Measurements from ENCODE around the gene LGALS9C.
"Not testable (repeated sequence)": the region's sequence is repeated elsewhere in the genome, so short reads cannot be mapped to it uniquely, and the experiment has no call there.

Gene LGALS9C

DNA sequence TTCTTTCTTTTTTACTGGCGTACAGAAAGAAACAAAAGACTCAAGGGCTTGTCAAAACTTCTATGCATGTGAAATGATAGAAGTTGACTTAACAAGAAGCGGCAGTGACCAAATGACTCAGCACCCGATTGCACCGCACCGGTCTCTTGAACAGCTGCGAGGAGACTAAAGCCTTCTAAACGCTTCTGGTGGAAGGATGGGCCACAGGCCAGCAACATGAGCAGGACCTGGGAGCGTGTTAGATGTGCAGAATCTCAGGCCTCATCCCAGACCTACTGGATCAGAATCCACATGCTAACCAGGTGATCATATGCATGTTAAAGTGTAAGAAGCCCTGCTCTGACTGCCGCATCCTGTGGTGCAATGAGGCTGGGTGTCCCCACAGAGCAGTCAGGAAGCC is 31.1 kb downstream of the LGALS9C start:
- H3K4me1 ChIP-seq (ENCODE audit: control extremely low read depth in 1 of 4, control insufficient read depth in 4 of 4, insufficient read depth in 4 of 4, low read length in 3 of 4); H3K4me3 ChIP-seq (ENCODE audit: control insufficient read depth in 1 of 7, extremely low read depth in 1 of 7, insufficient read depth in 4 of 7, low read depth in 2 of 7, low read length in 6 of 7); H3K27ac ChIP-seq (ENCODE audit: insufficient read depth in 1 of 2, low read depth in 1 of 2, low read length in 2 of 2, poor library complexity in 1 of 2, severe bottlenecking in 2 of 2); DNase-seq; CTCF ChIA-PET; H3K27me3 ChIP-seq (replicated peaks in 2 of 5; ENCODE audit: control insufficient read depth in 4 of 5, insufficient read depth in 5 of 5, low read length in 4 of 5); POLR2A ChIA-PET; H3K36me3 ChIP-seq (ENCODE audit: control insufficient read depth in 4 of 4, insufficient read depth in 4 of 4, low read length in 3 of 4); H3K9me3 ChIP-seq (ENCODE audit: control extremely low read depth in 1 of 5, control insufficient read depth in 4 of 5, insufficient read depth in 2 of 5, low read depth in 1 of 5, low read length in 4 of 5): not testable (repeated sequence)
- WGBS (ENCODE audit: insufficient coverage): no CpG with 5 or more reads among the region's 9 CpGs

DNA sequence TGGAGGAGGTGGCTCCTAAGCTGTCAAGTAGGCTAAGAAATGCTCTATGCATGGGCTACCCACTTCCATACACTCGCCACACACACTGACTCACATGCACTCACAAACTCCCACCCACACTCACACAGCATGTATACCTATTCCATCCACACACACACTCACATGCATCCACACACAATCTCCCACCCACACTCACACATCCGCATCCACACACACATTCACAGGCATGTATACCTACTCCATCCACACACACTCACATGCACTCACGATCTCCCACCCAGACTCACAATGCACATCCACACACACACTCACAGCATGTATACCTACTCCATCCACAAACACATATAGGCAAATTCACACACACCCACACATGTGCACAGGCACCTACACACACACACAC is 32.1 kb downstream of the LGALS9C start:
- H3K36me3 ChIP-seq (ENCODE audit: control insufficient read depth in 4 of 4, insufficient read depth in 4 of 4, low read length in 3 of 4); H3K9me3 ChIP-seq (ENCODE audit: control extremely low read depth in 1 of 5, control insufficient read depth in 4 of 5, insufficient read depth in 2 of 5, low read depth in 1 of 5, low read length in 4 of 5); H3K27me3 ChIP-seq (replicated peaks in 2 of 5; ENCODE audit: control insufficient read depth in 4 of 5, insufficient read depth in 5 of 5, low read length in 4 of 5); H3K4me3 ChIP-seq (ENCODE audit: control insufficient read depth in 1 of 7, extremely low read depth in 1 of 7, insufficient read depth in 4 of 7, low read depth in 2 of 7, low read length in 6 of 7); POLR2A ChIA-PET; CTCF ChIA-PET; DNase-seq; H3K4me1 ChIP-seq (ENCODE audit: control extremely low read depth in 1 of 4, control insufficient read depth in 4 of 4, insufficient read depth in 4 of 4, low read length in 3 of 4); H3K27ac ChIP-seq (ENCODE audit: insufficient read depth in 1 of 2, low read depth in 1 of 2, low read length in 2 of 2, poor library complexity in 1 of 2, severe bottlenecking in 2 of 2): not testable (repeated sequence)
- 88% methylated on average over 2 of the region's 3 CpGs for WGBS (ENCODE audit: insufficient coverage)

- H3K36me3 ChIP-seq (ENCODE audit: control insufficient read depth in 4 of 4, insufficient read depth in 4 of 4, low read length in 3 of 4); H3K9me3 ChIP-seq (ENCODE audit: control extremely low read depth in 1 of 5, control insufficient read depth in 4 of 5, insufficient read depth in 2 of 5, low read depth in 1 of 5, low read length in 4 of 5); CTCF ChIA-PET; H3K4me1 ChIP-seq (ENCODE audit: control extremely low read depth in 1 of 4, control insufficient read depth in 4 of 4, insufficient read depth in 4 of 4, low read length in 3 of 4); H3K4me3 ChIP-seq (ENCODE audit: control insufficient read depth in 1 of 7, extremely low read depth in 1 of 7, insufficient read depth in 4 of 7, low read depth in 2 of 7, low read length in 6 of 7); POLR2A ChIA-PET; H3K27ac ChIP-seq (ENCODE audit: insufficient read depth in 1 of 2, low read depth in 1 of 2, low read length in 2 of 2, poor library complexity in 1 of 2, severe bottlenecking in 2 of 2); DNase-seq; H3K27me3 ChIP-seq (replicated peaks in 2 of 5; ENCODE audit: control insufficient read depth in 4 of 5, insufficient read depth in 5 of 5, low read length in 4 of 5): not testable (repeated sequence)
- whole genome bisulfite sequencing (ENCODE audit: insufficient coverage): no CpG with 5 or more reads among the region's 8 CpGs
Observed at GRCh38 chr17:18521100-18521499, 44.5 kb downstream of the LGALS9C start.

- H3K27ac ChIP-seq (ENCODE audit: insufficient read depth in 1 of 2, low read depth in 1 of 2, low read length in 2 of 2, poor library complexity in 1 of 2, severe bottlenecking in 2 of 2); DNase-seq; H3K27me3 ChIP-seq (replicated peaks in 2 of 5; ENCODE audit: control insufficient read depth in 4 of 5, insufficient read depth in 5 of 5, low read length in 4 of 5); H3K9me3 ChIP-seq (ENCODE audit: control extremely low read depth in 1 of 5, control insufficient read depth in 4 of 5, insufficient read depth in 2 of 5, low read depth in 1 of 5, low read length in 4 of 5); H3K36me3 ChIP-seq (ENCODE audit: control insufficient read depth in 4 of 4, insufficient read depth in 4 of 4, low read length in 3 of 4); POLR2A ChIA-PET; CTCF ChIA-PET; H3K4me1 ChIP-seq (ENCODE audit: control extremely low read depth in 1 of 4, control insufficient read depth in 4 of 4, insufficient read depth in 4 of 4, low read length in 3 of 4); H3K4me3 ChIP-seq (ENCODE audit: control insufficient read depth in 1 of 7, extremely low read depth in 1 of 7, insufficient read depth in 4 of 7, low read depth in 2 of 7, low read length in 6 of 7): not testable (repeated sequence)
- 83% methylated on average over 1 of the region's 9 CpGs for WGBS (ENCODE audit: insufficient coverage)
Observed at GRCh38 chr17:18525015-18525414, 48.4 kb downstream of the LGALS9C start.

DNA sequence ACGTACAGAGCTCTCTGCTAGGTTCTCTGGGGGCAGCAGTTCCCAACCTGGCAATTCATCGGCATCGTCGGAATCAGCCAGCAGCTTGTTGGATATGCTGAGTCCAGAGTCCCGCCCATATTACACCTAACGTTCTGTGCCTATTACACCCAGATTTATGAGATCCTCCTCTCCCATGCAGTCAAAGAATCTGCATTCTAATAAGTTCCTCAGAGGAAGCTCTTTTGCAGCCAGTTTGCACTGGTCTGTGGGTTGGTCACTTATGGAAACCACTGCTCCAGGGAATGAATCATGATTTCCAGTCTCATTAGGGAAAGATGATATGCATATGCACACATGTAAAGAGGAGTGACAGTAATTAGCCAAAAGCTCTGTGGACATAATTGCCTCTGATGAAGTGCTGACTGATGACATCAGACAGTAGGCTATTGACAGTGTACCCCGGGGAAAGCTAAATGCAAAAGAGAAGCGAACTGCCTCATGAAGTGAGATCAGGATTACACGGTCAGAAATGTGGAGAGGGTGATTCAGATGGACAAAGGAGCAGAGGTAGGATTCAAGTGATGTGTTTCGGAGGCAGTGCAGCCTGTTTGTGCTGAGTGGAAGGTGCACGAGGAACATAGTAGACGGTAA is 49.7 kb downstream of the LGALS9C start:
- H3K27me3 ChIP-seq (replicated peaks in 2 of 5; ENCODE audit: control insufficient read depth in 4 of 5, insufficient read depth in 5 of 5, low read length in 4 of 5); H3K36me3 ChIP-seq (ENCODE audit: control insufficient read depth in 4 of 4, insufficient read depth in 4 of 4, low read length in 3 of 4); DNase-seq; H3K4me1 ChIP-seq (ENCODE audit: control extremely low read depth in 1 of 4, control insufficient read depth in 4 of 4, insufficient read depth in 4 of 4, low read length in 3 of 4); H3K9me3 ChIP-seq (ENCODE audit: control extremely low read depth in 1 of 5, control insufficient read depth in 4 of 5, insufficient read depth in 2 of 5, low read depth in 1 of 5, low read length in 4 of 5); H3K4me3 ChIP-seq (ENCODE audit: control insufficient read depth in 1 of 7, extremely low read depth in 1 of 7, insufficient read depth in 4 of 7, low read depth in 2 of 7, low read length in 6 of 7); CTCF ChIA-PET; H3K27ac ChIP-seq (ENCODE audit: insufficient read depth in 1 of 2, low read depth in 1 of 2, low read length in 2 of 2, poor library complexity in 1 of 2, severe bottlenecking in 2 of 2); POLR2A ChIA-PET: not testable (repeated sequence)
- 100% methylated on average over 1 of the region's 12 CpGs for WGBS (ENCODE audit: insufficient coverage)

DNA sequence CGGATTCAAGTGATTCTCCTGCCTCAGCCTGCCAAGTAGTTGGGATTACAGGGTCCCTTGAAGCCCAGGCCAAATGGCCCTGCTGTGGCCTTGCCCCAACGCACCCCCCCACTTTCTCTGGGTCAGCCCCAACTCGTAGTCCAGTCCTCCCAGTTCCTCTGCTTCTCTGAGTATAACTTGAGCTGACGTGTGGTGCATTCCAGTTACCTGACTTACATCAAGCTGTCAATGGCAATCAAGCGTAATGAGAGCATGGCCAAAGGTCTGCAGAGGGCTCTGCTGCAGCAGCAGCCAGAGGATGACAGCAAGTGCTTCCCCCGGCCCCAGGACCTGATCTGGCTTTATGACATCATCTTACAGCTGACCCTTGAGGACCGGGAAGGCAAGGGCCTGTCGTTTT is 50.8 kb downstream of the LGALS9C start:
- H3K27ac ChIP-seq (ENCODE audit: insufficient read depth in 1 of 2, low read depth in 1 of 2, low read length in 2 of 2, poor library complexity in 1 of 2, severe bottlenecking in 2 of 2); H3K27me3 ChIP-seq (replicated peaks in 2 of 5; ENCODE audit: control insufficient read depth in 4 of 5, insufficient read depth in 5 of 5, low read length in 4 of 5); H3K36me3 ChIP-seq (ENCODE audit: control insufficient read depth in 4 of 4, insufficient read depth in 4 of 4, low read length in 3 of 4); POLR2A ChIA-PET; H3K4me3 ChIP-seq (ENCODE audit: control insufficient read depth in 1 of 7, extremely low read depth in 1 of 7, insufficient read depth in 4 of 7, low read depth in 2 of 7, low read length in 6 of 7); DNase-seq; H3K4me1 ChIP-seq (ENCODE audit: control extremely low read depth in 1 of 4, control insufficient read depth in 4 of 4, insufficient read depth in 4 of 4, low read length in 3 of 4); H3K9me3 ChIP-seq (ENCODE audit: control extremely low read depth in 1 of 5, control insufficient read depth in 4 of 5, insufficient read depth in 2 of 5, low read depth in 1 of 5, low read length in 4 of 5); CTCF ChIA-PET: not testable (repeated sequence)
- 84% methylated on average over 4 of the region's 8 CpGs for WGBS (ENCODE audit: insufficient coverage)

DNA sequence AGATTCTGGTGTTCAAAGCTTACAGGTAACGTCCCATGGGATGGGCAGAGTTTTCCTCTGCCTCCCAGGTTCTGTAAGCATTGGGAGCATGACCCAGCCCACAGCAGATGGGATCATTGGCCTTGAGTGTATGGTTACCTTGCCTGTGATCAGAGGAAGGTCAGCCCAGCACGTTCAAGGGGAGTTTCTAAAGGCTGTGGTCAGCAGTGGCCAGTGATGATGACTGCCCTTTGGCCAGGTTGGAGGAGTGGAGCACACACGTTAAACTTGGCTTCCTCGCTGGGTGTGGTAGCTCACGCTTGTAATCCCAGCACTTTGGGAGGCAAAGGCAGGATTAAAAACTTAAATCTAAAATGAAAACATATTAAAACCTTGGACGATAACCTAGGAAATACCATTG is 51.8 kb downstream of the LGALS9C start:
- DNase-seq; H3K27me3 ChIP-seq (replicated peaks in 2 of 5; ENCODE audit: control insufficient read depth in 4 of 5, insufficient read depth in 5 of 5, low read length in 4 of 5); H3K27ac ChIP-seq (ENCODE audit: insufficient read depth in 1 of 2, low read depth in 1 of 2, low read length in 2 of 2, poor library complexity in 1 of 2, severe bottlenecking in 2 of 2); CTCF ChIA-PET; H3K4me3 ChIP-seq (ENCODE audit: control insufficient read depth in 1 of 7, extremely low read depth in 1 of 7, insufficient read depth in 4 of 7, low read depth in 2 of 7, low read length in 6 of 7); H3K9me3 ChIP-seq (ENCODE audit: control extremely low read depth in 1 of 5, control insufficient read depth in 4 of 5, insufficient read depth in 2 of 5, low read depth in 1 of 5, low read length in 4 of 5); POLR2A ChIA-PET; H3K36me3 ChIP-seq (ENCODE audit: control insufficient read depth in 4 of 4, insufficient read depth in 4 of 4, low read length in 3 of 4); H3K4me1 ChIP-seq (ENCODE audit: control extremely low read depth in 1 of 4, control insufficient read depth in 4 of 4, insufficient read depth in 4 of 4, low read length in 3 of 4): not testable (repeated sequence)
- WGBS (ENCODE audit: insufficient coverage): no CpG with 5 or more reads among the region's 6 CpGs
